HepG2 (cell line): ENCODE data around the gene PEMT. TPM values are rescaled to one million over a fixed set of nuclear protein-coding genes. Genes with fewer than 3 reads are reported as not detected.
A peak's percentile ranks its signal among the peaks of the same experiment; 100 is the strongest.

Experiments
- HDAC1 ChIP-seq: sonication (generic); formaldehyde crosslinking; IDR thresholded peaks from 2 replicates; pipeline ENCODE4 v1.5.1; 2020; ENCODE audit warnings: mild to moderate bottlenecking, missing genetic modification reagents
- HINFP ChIP-seq: sonication (generic); formaldehyde crosslinking; IDR thresholded peaks from 2 replicates; pipeline ENCODE4 v1.4.0; 2020; ENCODE audit warnings: low read depth, mild to moderate bottlenecking, missing genetic modification reagents
- HNF4G ChIP-seq, 2 experiments: sonication (generic) in 1 of 2; formaldehyde crosslinking in 1 of 2; IDR thresholded peaks; 2 replicates each; pipeline versions ENCODE4 v1.4.0 to v1.6.1; 2011 to 2020; ENCODE audit warnings: borderline replicate concordance in 2 of 2, low read depth in 2 of 2, mild to moderate bottlenecking in 2 of 2, low read length in 1 of 2, missing genetic modification reagents in 1 of 2, moderate library complexity in 1 of 2
- KAT7 ChIP-seq: IDR thresholded peaks from 2 replicates; pipeline ENCODE4 v1.6.1; 2018; ENCODE audit warnings: borderline replicate concordance, missing compliant biosample characterization
- LCORL ChIP-seq, 2 experiments: fragments of 450-650 bp in 1 of 2; sonication (generic) in 1 of 2; formaldehyde crosslinking in 1 of 2; IDR thresholded peaks; 2 replicates each; pipeline versions ENCODE4 v1.5.0 to v1.6.1; 2017 to 2020; ENCODE audit warnings: antibody characterized with exemption in 1 of 2, missing genetic modification reagents in 1 of 2
- MAFF ChIP-seq: IDR thresholded peaks from 2 replicates; pipeline ENCODE4 v1.6.1; 2011; ENCODE audit warnings: low read depth, low read length, improper control_type of control experiment
- NCOA2 ChIP-seq: sonication (generic); formaldehyde crosslinking; IDR thresholded peaks from 2 replicates; pipeline ENCODE4 v1.8.0; 2022; ENCODE audit warnings: inconsistent platforms
- RAD21 ChIP-seq: fragments of 450-650 bp; formaldehyde crosslinking; IDR thresholded peaks from 2 replicates; pipeline ENCODE4 v1.5.0; 2020; ENCODE audit warnings: mild to moderate bottlenecking
- RXRB ChIP-seq: IDR thresholded peaks from 2 replicates; pipeline ENCODE4 v1.6.1; 2016; ENCODE audit warnings: borderline replicate concordance, missing genetic modification reagents, missing compliant biosample characterization
- SMC3 ChIP-seq: IDR thresholded peaks from 2 replicates; pipeline ENCODE4 v1.6.1; 2011; ENCODE audit warnings: low read length, improper control_type of control experiment
- SOX5 ChIP-seq: IDR thresholded peaks from 2 replicates; pipeline ENCODE4 v1.6.1; 2016; ENCODE audit warnings: borderline replicate concordance
- SRSF1 ChIP-seq: fragments of 200-400 bp; formaldehyde crosslinking; optimal IDR thresholded peaks from 2 replicates; pipeline ENCODE3; 2017; ENCODE audit warnings: mild to moderate bottlenecking, low read depth, low read length, moderate library complexity
- STAT6 ChIP-seq: sonication (generic); formaldehyde crosslinking; IDR thresholded peaks from 2 replicates; pipeline ENCODE4 v1.4.0; 2020; ENCODE audit warnings: missing genetic modification reagents, mild to moderate bottlenecking, borderline replicate concordance
- TEF ChIP-seq: sonication (generic); formaldehyde crosslinking; IDR thresholded peaks from 2 replicates; pipeline ENCODE4 v1.5.0; 2020; ENCODE audit warnings: missing genetic modification reagents
- TFDP2 ChIP-seq: sonication (generic); formaldehyde crosslinking; IDR thresholded peaks from 2 replicates; pipeline ENCODE4 v1.4.0; 2020; ENCODE audit warnings: missing genetic modification reagents
- ZNF143 ChIP-seq: sonication (generic); formaldehyde crosslinking; IDR thresholded peaks from 2 replicates; pipeline ENCODE4 v1.4.0; 2020; ENCODE audit warnings: missing genetic modification reagents
- ZNF333 ChIP-seq: sonication (generic); formaldehyde crosslinking; IDR thresholded peaks from 2 replicates; pipeline ENCODE4 v1.4.0; 2020; ENCODE audit warnings: mild to moderate bottlenecking, missing genetic modification reagents, borderline replicate concordance
- ZNF772 ChIP-seq: sonication (generic); formaldehyde crosslinking; IDR thresholded peaks from 2 replicates; pipeline ENCODE4 v1.5.0; 2020; ENCODE audit warnings: mild to moderate bottlenecking, missing genetic modification reagents
- ZNF883 ChIP-seq: sonication (generic); formaldehyde crosslinking; IDR thresholded peaks from 2 replicates; pipeline ENCODE4 v1.5.1; 2020; ENCODE audit warnings: mild to moderate bottlenecking, missing genetic modification reagents; ENCODE audit errors: not compliant biosample characterization
- polyA plus RNA-seq, 8 experiments: library from polyadenylated mRNA; depleted of rRNA in 3 of 8; stranded (reverse) in 7 of 8; unstranded in 1 of 8; fragments of >200 nt; fragmentation: Illumina TruSeq in 4 of 8; extraction: Trizol in 4 of 8; gene quantifications; 2 replicates each; pipeline versions ENCODE4 v1.2.1 to v1.2.3, GENCODE V29; 2011 to 2016; ENCODE audit warnings: low read depth in 4 of 8, missing spikeins in 1 of 8, mixed read lengths in 1 of 8; ENCODE audit not compliant: insufficient read depth in 1 of 8
- total RNA-seq, 5 experiments: library from RNA; depleted of rRNA; stranded (reverse); fragments of >200 nt; fragmentation: Illumina TruSeq; extraction: Trizol; gene quantifications; 2 replicates each; pipeline ENCODE4 v1.2.3, GENCODE V29; 2016; ENCODE audit warnings: low read depth in 1 of 5

PEMT gene
- total and polyA plus RNA-seq, 2 of the 13 experiments (the other 11 are each of a cell fraction or from before 2014, with no cell fraction given): 31.7 to 43.6 TPM

GRCh38 chr17:17547210-17547764 is 44.2 kb downstream of the PEMT start (continued):
- TF ChIP-seq STAT6 (CRISPR knock-in tag) (peak; percentile 69; the same call in 1 of the 2 replicates), RXRB (peak; percentile 90), TFDP2 (CRISPR knock-in tag) (0 out of 2 replicates have a peak, but pooled peaks have one; percentile 21), TEF (CRISPR knock-in tag) (no peak), NCOA2 (peak; percentile 63; the same call in 1 of the 2 replicates), HINFP (CRISPR knock-in tag) (no peak), HNF4G (IDR thresholded peaks at IDR 0.05; ENCODE audit: borderline replicate concordance, low read depth, low read length) (peak; percentile 78; the same call in 1 of the 2 replicates), HNF4G (CRISPR knock-in tag; IDR thresholded peaks at IDR 0.05; ENCODE audit: borderline replicate concordance, low read depth) (peak; percentile 74; the same call in 1 of the 2 replicates), SMC3 (peak; percentile 10; the same call in 1 of the 2 replicates), ZNF883 (CRISPR knock-in tag) (peak; percentile 80), SRSF1 (peak; percentile 68), ZNF333 (CRISPR knock-in tag) (0 out of 2 replicates have a peak, but pooled peaks have one; percentile 64), ZNF143 (CRISPR knock-in tag) (0 out of 2 replicates have a peak, but pooled peaks have one; percentile 50), MAFF (no peak), SOX5 (CRISPR knock-in tag) (peak; percentile 87), RAD21 (CRISPR knock-in tag) (peak; percentile 37; the same call in 1 of the 2 replicates), LCORL (IDR thresholded peaks at IDR 0.05) (no peak), LCORL (CRISPR knock-in tag; IDR thresholded peaks at IDR 0.05) (peak; percentile 28; the same call in 1 of the 2 replicates), ZNF772 (CRISPR knock-in tag) (no peak), KAT7 (CRISPR knock-in tag) (peak; percentile 71; the same call in 1 of the 2 replicates), HDAC1 (CRISPR knock-in tag) (peak; percentile 72)
